Ramos (cell line): ENCODE data around the gene CLMN.

Experiments
- in situ Hi-C: fragments of 300-500 bp; cut with MboI; formaldehyde crosslinking; loops from one replicate; pipeline ENCODE4 v1.14.3; 2022; ENCODE audit warnings: low sequenced_read_pairs; ENCODE audit not compliant: unreplicated experiment

The CLMN gene

DNA sequence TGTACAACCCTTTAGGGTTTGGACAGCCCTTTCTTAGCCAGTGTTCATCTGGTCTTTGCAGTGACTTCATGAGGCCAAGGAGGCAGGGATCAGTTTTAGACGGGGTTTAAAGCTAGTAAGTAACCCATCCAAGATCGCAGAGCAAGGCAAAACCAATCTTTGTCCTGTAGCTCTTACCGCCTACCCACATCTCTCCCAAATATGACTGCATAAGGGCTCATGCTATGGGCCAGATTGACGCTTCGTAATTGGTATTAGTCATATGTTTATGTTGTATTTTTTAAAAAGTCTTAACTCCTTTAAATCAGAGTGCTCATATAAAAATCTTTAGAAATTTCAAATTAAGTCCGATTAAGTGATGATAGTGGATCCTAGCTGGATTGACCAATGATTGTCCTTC, 3.7 kb upstream of the CLMN start:
- in situ Hi-C loops, result no loop called here

DNA sequence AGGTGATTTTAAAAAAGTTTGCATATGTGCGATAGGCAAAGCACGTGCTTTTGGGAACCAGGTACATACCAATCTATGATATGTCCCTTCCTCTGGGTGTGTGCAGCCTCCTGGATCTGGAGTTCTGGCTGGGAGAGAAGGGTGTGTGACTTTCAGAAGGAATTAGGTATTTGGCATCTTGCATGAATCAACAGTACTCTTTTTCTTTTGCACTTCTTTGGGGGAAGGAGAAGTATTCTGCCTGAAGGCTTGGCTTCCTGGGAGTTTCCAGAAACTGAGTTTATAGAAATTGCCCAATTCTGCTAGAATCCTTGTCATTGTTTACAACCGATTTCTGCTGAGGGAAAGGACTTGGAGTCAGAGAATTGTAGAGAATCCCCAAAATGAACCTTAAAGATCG, 2.9 kb upstream of the CLMN start:
- in situ Hi-C loops, result no loop called here

- in situ Hi-C loops, result no loop called here
Observed at GRCh38 chr14:95321693-95322455, 2.2 kb upstream of the CLMN start.

DNA sequence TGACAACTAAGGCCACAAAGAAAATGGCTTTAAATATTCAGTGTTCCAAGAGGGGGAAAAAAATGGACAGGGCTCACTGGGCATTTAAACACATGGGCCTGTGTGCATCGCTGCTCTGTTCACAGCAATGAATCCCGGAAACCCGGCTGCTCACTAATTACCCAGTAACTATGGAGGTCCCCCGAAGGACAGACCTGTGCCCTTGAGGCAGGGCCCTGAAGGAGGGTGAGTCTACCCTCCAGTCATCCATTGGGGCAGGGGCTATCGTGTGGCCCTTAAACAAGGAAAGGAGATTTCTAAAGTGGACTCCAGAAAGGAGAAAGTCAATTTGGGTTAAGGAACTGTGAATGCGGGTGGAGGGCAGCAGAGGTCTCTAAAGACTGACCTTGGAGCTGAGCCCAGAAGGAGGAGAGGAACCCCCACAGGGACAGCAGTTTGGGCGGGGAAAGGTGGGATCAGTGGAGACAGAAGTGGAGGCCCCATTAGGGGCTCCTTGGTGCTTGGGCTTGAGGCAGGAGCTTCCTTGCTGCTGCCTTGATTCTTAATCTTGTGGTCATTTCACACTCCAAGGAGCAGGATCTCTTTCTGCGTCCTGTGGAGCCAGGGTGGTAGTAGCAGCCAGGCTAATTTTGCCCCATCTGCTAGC, 1.4 kb upstream of the CLMN start:
- in situ Hi-C loops, result no loop called here

DNA sequence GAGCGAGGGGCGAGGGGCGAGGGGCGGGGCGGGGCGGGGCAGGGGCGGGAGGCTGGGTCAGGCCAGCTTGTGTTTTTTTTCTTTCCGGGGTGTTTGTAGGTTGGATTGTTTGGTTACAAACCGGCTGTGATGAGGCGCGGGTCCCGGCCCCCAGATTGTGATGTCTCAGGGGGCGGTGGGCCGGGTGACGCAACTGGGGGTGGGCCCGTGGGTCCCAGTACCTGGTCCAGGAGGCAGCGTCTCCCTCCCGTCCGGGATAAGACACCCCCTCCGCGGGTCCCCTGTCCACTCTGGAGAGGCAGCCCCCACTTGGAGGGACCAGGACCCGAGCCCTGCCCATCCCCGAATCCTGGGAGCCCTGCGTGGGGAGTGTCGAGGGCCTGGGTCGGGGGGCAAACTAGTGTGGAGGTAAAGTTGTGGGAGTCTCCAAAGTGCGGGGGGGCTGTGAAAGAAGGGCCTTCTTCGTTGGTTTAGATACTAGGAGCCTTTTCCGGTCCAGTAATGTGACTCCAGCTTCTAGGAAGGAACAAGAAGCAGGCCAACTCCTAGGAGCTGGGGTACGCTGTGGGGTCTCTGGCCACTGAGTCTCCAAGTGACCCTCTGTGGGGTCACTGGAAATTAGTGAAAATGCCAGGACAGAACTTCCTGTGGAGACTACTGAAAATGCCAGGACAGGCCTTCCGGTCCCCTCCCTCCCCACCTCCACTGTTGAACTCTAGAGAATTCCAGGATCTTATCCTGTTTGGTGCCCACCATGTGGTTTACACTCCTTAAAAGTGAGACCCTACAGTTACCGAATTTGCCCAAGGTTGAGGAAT, 579 bp upstream of the CLMN start:
- in situ Hi-C loops, result no loop called here

- in situ Hi-C loops, result no loop called here
Observed at GRCh38 chr14:95318399-95319311, 1.1 kb downstream of the CLMN start.

DNA sequence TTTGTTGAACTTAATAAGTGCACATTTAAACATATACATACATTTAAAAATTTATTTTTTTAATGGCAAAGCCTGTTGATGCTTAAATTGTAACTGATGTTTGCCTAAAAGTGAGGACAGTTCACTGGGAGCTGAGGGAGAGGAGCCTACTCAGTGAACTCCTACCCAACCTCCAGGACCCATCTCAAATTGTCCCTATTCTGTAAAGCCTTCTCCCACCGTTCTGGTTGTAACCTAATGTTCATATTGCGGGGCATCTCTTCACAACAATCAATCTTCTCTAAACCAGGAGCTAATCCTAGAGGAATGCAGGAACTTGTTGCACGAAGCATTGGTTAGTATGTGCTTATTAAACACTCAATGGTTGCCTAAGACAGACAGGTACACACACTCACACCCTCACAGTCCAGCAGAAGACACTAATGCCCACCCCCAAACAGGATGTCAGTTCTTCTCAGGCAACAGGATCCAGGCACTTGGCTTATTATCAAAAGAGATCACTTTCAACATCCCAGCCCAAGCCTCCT, 1.8 kb downstream of the CLMN start:
- in situ Hi-C loops, result no loop called here

DNA sequence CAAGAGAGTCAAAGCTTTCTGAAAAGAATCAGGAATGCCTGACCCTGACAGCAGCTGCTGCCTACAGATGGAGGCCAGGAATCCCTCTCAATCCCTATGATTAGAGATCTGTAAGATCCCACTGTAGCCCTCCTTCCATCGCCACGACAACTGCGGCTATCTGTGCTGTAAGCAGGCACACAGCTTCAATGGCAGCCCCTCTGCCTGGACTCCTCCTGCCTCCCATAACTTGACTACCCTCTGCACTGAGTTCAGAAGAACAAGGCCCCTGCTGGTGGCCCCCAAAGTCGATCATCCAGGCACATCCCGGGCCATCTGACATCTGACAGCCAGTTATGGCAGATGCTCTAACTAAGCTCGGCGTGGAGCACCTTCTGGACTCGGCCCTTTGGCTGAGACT, 2.9 kb downstream of the CLMN start:
- in situ Hi-C loops, result no loop called here

GRCh38 chr14:95315579-95315978, 4.1 kb downstream of the CLMN start:
- in situ Hi-C loops, result no loop called here

DNA sequence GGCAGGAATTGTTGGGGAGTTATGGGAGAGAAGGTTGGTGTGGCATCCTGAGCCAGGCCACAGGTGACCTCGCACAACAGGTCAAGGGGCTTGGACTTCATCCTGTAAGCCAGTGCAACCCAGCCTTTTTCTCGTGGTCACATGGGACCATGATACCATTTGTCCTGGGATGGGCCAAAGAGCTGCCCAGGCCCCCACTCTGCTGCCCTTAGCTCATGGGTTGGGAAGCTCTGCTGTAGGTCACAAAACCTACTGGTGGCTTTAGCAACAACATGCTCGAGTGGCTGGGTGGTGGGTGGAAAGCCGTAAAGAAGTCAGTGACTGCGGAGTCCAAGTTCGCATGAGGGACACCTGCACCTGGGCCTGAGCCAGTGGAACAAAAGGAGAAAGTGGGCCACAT, 4.6 kb downstream of the CLMN start:
- in situ Hi-C loops, result no loop called here

GRCh38 chr14:95314609-95315008, 5.1 kb downstream of the CLMN start:
- in situ Hi-C loops, result no loop called here

- in situ Hi-C loops, result no loop called here
Observed at GRCh38 chr14:95313707-95314106, 6.0 kb downstream of the CLMN start.

GRCh38 chr14:95313190-95313589, 6.5 kb downstream of the CLMN start:
- in situ Hi-C loops, result no loop called here

- in situ Hi-C loops, result no loop called here
Observed at GRCh38 chr14:95312311-95312710, 7.4 kb downstream of the CLMN start.

GRCh38 chr14:95311752-95312151, 8.0 kb downstream of the CLMN start:
- in situ Hi-C loops, result no loop called here

DNA sequence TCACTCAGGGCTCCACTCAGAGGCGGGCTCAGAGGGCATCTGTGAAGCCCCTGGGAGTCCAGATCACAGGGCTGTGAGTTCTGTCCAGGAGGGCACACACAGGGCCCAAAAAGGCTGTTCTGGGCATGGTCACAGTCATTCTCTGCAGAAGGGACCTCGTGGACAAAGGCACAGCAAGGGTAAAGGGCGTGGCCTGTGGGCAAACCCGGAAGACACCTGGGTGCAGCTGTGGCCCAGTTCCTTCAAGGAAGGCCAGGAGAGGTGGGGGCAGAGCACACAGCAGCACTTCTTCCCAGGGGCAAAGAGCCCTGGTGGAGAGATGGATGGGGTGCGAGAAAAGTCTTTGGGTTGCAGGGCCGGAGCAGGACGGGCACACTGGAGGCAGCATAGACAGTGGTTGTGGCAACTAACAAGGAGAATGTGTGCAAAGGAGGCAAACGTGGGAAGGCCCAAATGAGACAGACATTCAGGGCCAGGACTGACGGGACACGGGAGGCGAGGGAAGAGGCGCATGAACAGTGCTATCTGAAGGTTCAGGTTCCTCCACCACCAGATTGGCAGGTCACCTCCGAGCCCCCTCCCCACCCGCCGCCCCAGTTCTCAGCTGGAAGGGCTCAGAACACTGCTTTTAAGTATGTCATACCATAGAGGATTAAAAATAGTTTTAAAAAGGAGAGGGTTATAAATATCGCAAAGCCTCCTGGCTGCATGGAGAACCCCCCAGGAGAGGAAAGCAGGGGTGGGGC, 8.9 kb downstream of the CLMN start:
- in situ Hi-C loops, result no loop called here

GRCh38 chr14:95309261-95310051, 10.3 kb downstream of the CLMN start:
- in situ Hi-C loops, result no loop called here

- in situ Hi-C loops, result no loop called here
Observed at GRCh38 chr14:95308073-95308472, 11.6 kb downstream of the CLMN start.
